MG63 (cell line): ENCODE measurements around the gene AGBL5. TPM values are rescaled to one million over a fixed set of nuclear protein-coding genes. Genes with fewer than 3 reads are reported as not detected.
"Not testable (repeated sequence)": the region's sequence is repeated elsewhere in the genome, so short reads cannot be mapped to it uniquely, and the experiment has no call there.

ENCODE experiments used
- DNase-seq: peaks from one replicate; pipeline ENCODE4 v3.0.0-alpha.2; 2020
- H3K27me3 ChIP-seq: fragments of 250-450 bp; sonication (Bioruptor Pico); 2 replicates; pipeline ENCODE4 v1.5.1; 2020; ENCODE audit warnings: mild to moderate bottlenecking, moderate library complexity
- H3K36me3 ChIP-seq: fragments of 250-450 bp; sonication (Bioruptor Pico); 2 replicates; pipeline ENCODE4 v1.5.1; 2020; ENCODE audit warnings: mild to moderate bottlenecking, moderate library complexity
- H3K4me3 ChIP-seq: fragments of 250-450 bp; sonication (Bioruptor Pico); 2 replicates; pipeline ENCODE4 v1.5.1; 2020; ENCODE audit warnings: mild to moderate bottlenecking, moderate library complexity
- H3K9me3 ChIP-seq: fragments of 250-450 bp; sonication (Bioruptor Pico); 2 replicates; pipeline ENCODE4 v1.5.1; 2020; ENCODE audit warnings: mild to moderate bottlenecking, moderate library complexity
- total RNA-seq: library from RNA; depleted of rRNA; stranded (reverse); fragments of >200 nt; shearing (Covaris generic); gene quantifications from 2 replicates; pipeline ENCODE4 v1.2.3, GENCODE V29; 2014; ENCODE audit warnings: low replicate concordance; rRNA removed

AGBL5 gene
- total RNA-seq, 1 experiment from 2014 or later, result 26.0 TPM

DNA sequence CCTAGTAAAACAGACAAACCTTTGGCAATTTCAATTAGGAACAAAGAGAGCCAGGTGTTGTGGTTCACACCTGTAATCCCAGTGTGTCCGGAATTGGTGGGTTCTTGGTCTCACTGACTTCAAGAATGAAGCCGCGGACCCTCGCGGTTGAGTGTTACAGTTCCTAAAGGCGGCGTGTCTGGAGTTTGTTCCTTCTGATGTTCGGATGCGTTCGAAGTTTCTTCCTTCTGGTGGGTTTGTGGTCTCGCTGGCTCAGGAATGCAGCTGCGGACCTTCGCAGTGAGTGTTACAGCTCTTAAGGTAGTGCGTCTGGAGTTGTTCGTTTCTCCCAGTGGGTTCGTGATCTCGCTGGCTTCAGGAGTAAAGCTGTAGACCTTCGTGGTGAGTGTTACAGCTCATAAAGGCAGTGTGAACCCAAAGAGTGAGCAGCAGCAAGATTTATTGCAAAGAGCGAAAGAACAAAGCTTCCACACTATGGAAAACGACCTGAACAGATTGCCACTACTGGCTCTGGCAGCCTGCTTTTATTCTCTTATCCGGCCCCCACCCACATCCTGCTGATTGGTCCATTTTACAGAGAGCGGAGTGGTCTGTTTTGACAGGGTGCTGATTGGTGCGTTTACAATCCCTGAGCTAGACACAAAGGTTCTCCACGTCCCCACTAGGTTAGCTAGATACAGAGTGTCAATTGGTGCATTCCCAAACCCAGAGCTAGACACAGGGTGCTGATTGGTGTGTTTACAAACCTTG is 59.3 kb downstream of the AGBL5 start:
- not testable (repeated sequence) for H3K27me3 ChIP-seq, DNase-seq, H3K4me3 ChIP-seq, H3K9me3 ChIP-seq, H3K36me3 ChIP-seq

DNA sequence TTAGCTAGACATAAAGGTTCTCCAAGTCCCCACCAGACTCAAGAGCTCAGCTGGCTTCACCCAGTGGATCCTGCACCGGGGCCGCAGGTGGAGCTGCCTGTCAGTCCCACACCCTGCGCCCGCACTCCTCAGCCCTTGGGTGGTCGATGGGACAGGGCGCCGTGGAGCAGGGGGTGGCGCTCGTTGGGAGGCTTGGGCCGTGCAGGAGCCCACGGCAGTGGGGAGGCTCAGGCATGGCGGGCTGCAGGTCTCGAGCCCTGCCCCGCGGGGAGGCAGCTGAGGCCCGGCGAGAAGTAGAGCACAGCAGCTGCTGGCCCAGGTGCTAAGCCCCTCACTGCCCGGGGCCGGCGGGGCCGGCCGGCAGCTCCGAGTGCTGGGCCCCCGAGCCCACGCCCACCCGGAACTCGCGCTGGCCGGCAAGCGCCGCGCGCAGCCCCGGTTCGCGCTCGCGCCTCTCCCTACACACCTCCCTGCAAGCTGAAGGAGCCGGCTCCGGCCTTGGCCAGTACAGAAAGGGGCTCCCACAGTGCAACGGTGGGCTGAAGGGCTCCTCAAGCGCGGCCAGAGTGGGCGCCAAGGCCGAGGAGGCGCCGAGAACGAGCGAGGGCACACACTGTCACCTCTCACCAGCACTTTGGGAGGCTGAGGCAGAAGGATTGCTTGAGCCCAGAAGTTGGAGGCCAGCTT is 60.1 kb downstream of the AGBL5 start:
- not testable (repeated sequence) for H3K4me3 ChIP-seq

DNA sequence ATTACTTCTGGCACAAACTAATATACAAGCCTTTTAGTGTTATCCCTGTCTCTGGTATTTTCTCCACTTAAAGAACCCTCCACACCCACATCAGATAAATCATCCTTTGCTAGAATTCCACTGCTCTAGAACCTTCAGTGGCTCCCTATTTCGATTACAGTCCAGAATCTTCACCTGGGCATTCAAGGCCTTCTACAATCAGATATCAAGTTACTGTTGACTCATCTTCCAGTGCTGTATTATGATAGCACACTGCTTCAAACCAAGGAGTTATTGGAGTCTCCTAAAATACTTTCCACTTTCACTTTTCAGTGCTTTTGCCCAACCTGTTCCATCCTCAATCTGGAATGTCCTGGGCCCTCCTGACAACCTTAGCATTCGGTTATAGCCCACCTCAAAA is 64.1 kb downstream of the AGBL5 start:
- Histone ChIP-seq H3K36me3 (no peaks in the 10 kb centered on the region), H3K9me3 (no peaks in the 10 kb centered on the region), H3K4me3 (no peak overlapping the region), H3K27me3 (no peaks in the 10 kb centered on the region)
- no peak for DNase-seq

More for the DNA sequence above, 60.1 kb downstream of the AGBL5 start:
- H3K36me3 ChIP-seq, H3K27me3 ChIP-seq, DNase-seq, H3K9me3 ChIP-seq: not testable (repeated sequence)

DNA sequence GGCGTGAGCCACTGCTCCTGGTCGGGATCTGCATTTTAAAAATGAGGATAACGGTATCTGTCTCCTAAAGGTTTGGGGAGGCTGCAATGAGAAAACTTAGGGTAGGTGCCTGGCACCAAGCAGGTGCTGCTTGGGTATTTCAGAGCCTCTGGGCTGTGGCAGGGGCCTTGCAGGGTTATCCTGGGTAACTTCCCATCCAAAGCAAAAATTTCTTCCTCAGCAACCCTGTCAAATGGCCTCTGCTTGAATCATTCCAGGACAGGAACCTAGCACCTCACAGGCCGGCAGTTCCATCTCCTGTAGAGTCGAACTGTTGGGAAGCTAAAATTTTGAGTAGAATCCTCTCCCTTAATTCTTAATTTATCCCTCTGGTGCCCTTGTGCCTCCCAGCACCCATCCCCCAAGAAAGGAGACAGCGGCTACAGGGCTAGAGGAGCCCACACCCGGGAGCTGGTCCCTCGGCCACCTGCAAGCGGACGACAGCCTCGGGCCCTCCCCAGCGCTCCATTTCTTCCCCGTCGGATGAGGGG is 66.6 kb downstream of the AGBL5 start:
- DNase-seq, result no peak
- no peaks in the 10 kb centered on the region for H3K36me3 ChIP-seq
- H3K27me3 ChIP-seq, result no peaks in the 10 kb centered on the region
- H3K9me3 ChIP-seq, result no peaks in the 10 kb centered on the region
- peak overlapping the region; percentile 56 for H3K4me3 ChIP-seq

DNA sequence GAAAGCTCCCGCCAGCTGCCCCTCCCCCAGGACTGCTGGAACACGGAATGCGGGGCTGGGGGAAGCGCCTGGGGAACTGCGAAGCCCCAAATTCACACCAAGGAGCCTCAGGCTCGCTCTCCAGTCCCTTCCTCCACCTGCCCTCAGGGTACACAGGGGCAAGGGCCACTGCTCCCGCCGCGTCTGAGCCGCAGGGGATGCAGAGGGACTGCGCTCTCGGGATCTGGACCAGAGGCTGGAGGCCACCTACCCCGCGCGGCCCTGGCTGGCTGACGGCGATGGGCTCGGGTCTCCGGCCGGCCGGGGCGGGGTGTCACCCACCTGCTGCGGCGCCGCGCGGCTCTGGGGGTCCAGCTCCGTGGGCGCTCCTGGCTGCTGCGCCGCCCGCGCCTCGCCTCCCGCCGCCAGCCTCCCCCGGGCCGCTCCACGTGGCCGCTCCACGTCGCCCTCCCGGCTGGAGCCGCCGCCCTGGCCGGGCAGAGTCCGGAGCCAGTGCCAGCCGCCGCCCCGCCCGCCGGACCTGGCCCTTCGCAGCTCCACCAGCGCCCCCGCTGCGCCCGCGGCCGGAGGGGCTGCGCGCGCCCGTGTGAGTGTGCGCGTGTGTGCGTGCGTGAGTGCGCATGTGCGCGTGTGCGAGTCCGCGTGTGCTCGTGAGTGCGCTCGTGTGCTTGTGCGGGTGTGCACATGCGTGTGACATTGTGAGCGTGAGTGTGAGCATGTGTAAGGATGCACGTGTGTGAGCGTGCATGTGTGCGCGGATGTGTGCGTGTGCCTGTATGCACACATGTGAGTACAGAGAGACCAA is 67.3 kb downstream of the AGBL5 start, which contains the start of gene CGREF1:
CGREF1 (minus strand) TSS at position 604 of the 805 bp plus-strand sequence. CDS start 14,762 bp downstream, outside the sequence.
- Histone ChIP-seq H3K27me3 (no peaks in the 10 kb centered on the region), H3K9me3 (no peaks in the 10 kb centered on the region), H3K36me3 (no peaks in the 10 kb centered on the region), H3K4me3 (peak within 1 kb of the TSS; percentile 56)
- DNase-seq, result peak; percentile 57

DNA sequence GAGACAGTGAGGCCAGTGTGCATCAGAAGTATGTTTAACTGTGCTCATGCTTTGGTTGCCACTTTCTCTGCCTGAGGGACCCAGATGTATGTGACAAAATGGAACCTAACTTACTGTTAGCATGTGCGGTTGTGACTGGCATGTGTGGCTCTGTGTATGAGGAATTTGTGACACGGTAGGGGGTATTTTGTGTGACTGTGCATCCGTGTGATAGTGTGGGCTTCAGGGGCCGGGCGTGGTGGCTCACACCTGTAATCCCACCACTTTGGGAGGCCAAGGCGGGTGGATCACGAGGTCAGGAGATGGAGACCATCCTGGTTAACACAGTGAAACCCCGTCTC is 67.8 kb downstream of the AGBL5 start:
- not testable (repeated sequence) for DNase-seq, H3K9me3 ChIP-seq, H3K36me3 ChIP-seq, H3K27me3 ChIP-seq
- H3K4me3 ChIP-seq, result peak overlapping the region; percentile 40

Other genes starting within 250 kb of the AGBL5 start
- not detected in 2 replicates for gene DPYSL5, start 203.5 kb upstream of the AGBL5 start, total RNA-seq
- gene MAPRE3, start 81.0 kb upstream of the AGBL5 start, total RNA-seq, result 4.8 and 7.9 TPM in 2 replicates
- gene TMEM214, start 18.7 kb upstream of the AGBL5 start, total RNA-seq, result 35.7 and 47.2 TPM in 2 replicates
- gene OST4, start 20.0 kb downstream of the AGBL5 start, total RNA-seq, result 260 and 483 TPM in 2 replicates
- gene EMILIN1, start 26.9 kb downstream of the AGBL5 start, total RNA-seq, result 91.6 and 144 TPM in 2 replicates
- gene KHK, start 35.1 kb downstream of the AGBL5 start, total RNA-seq, result 1.8 and 5.0 TPM in 2 replicates
- gene CGREF1, start 67.5 kb downstream of the AGBL5 start, total RNA-seq, result 21.6 and 29.1 TPM in 2 replicates
- gene ABHD1, start 72.1 kb downstream of the AGBL5 start, total RNA-seq, result not detected in 2 replicates
- 60.5 and 84.3 TPM in 2 replicates for gene PREB, start 83.0 kb downstream of the AGBL5 start, total RNA-seq
- gene PRR30, start 87.7 kb downstream of the AGBL5 start, total RNA-seq, result not detected in 2 replicates
- gene TCF23, start 97.3 kb downstream of the AGBL5 start, total RNA-seq, result not detected in 2 replicates
- gene ATRAID, start 160.4 kb downstream of the AGBL5 start, total RNA-seq, result 186 and 199 TPM in 2 replicates
- gene SLC5A6, start 160.6 kb downstream of the AGBL5 start, total RNA-seq, result 6.2 and 15.1 TPM in 2 replicates
- gene CAD, start 165.7 kb downstream of the AGBL5 start, total RNA-seq, result 18.7 and 38.9 TPM in 2 replicates
- gene SLC30A3, start 211.4 kb downstream of the AGBL5 start, total RNA-seq, result not detected in 2 replicates
- not detected in 2 replicates for gene DNAJC5G, start 223.8 kb downstream of the AGBL5 start, total RNA-seq
- gene TRIM54, start 230.8 kb downstream of the AGBL5 start, total RNA-seq, result 2.1 TPM in 1 of 2 replicates, not detected in the other